ENCODE data around the gene KRT15.

KRT15 gene

GRCh38 chr17:41505809-41506767 is 12.6 kb downstream of the KRT15 start:
- DNase-seq (ENCODE audit: low read depth in 2 of 2), result no peak

GRCh38 chr17:41505007-41505808 is 13.5 kb downstream of the KRT15 start, which contains the start of gene KRT13:
TSS of gene KRT13 (minus strand) at chr17:41505612. CDS start at chr17:41505550, 62 bp downstream.
- DNase-seq (ENCODE audit: low read depth in 2 of 2), result no peak

- DNase-seq (ENCODE audit: low read depth in 2 of 2), result peak; percentile 20 to 25
Measured at GRCh38 chr17:41504246-41504977, 14.3 kb downstream of the KRT15 start.

GRCh38 chr17:41503202-41503601 is 15.5 kb downstream of the KRT15 start:
- DNase-seq (ENCODE audit: low read depth in 2 of 2), result no peak

GRCh38 chr17:41500131-41500911 is 18.4 kb downstream of the KRT15 start:
- peak; percentile 7 to 11 for DNase-seq (ENCODE audit: low read depth in 2 of 2)

GRCh38 chr17:41499714-41500113 is 19.0 kb downstream of the KRT15 start:
- no peak for DNase-seq (ENCODE audit: low read depth in 2 of 2)

GRCh38 chr17:41498276-41498675 is 20.4 kb downstream of the KRT15 start:
- DNase-seq (ENCODE audit: low read depth in 2 of 2), result no peak

- DNase-seq (ENCODE audit: low read depth in 2 of 2), result peak; percentile 56 to 61
Measured at GRCh38 chr17:41496803-41497484, 21.7 kb downstream of the KRT15 start.

GRCh38 chr17:41494524-41494923 is 24.2 kb downstream of the KRT15 start:
- no peak for DNase-seq (ENCODE audit: low read depth in 2 of 2)

GRCh38 chr17:41492771-41493170 is 25.9 kb downstream of the KRT15 start:
- DNase-seq (ENCODE audit: low read depth in 2 of 2), result no peak

- no peak for DNase-seq (ENCODE audit: low read depth in 2 of 2)
Measured at GRCh38 chr17:41492351-41492750, 26.3 kb downstream of the KRT15 start.

GRCh38 chr17:41491476-41491875 is 27.2 kb downstream of the KRT15 start:
- no peak for DNase-seq (ENCODE audit: low read depth in 2 of 2)

GRCh38 chr17:41490000-41490990 is 28.4 kb downstream of the KRT15 start:
- DNase-seq (ENCODE audit: low read depth in 2 of 2), result no peak

GRCh38 chr17:41489531-41489930 is 29.2 kb downstream of the KRT15 start, which contains the start of gene KRT36:
TSS of gene KRT36 (minus strand) at chr17:41489910. CDS start at chr17:41489864, 46 bp downstream.
- no peak for DNase-seq (ENCODE audit: low read depth in 2 of 2)

- DNase-seq (ENCODE audit: low read depth in 2 of 2), result no peak
Measured at GRCh38 chr17:41486809-41487530, 31.7 kb downstream of the KRT15 start.

GRCh38 chr17:41486316-41486715 is 32.4 kb downstream of the KRT15 start:
- DNase-seq (ENCODE audit: low read depth in 2 of 2), result no peak

GRCh38 chr17:41484920-41485904 is 33.5 kb downstream of the KRT15 start:
- no peak for DNase-seq (ENCODE audit: low read depth in 2 of 2)

Data from fibroblast of skin of left quadriceps (primary cell).